Small intestine (tissue), 7 donors: ENCODE data around the gene FN3KRP. TPM values are rescaled to one million over a fixed set of nuclear protein-coding genes. Genes with fewer than 3 reads are reported as not detected.
"Not testable (repeated sequence)": the region's sequence is repeated elsewhere in the genome, so short reads cannot be mapped to it uniquely, and the experiment has no call there.

ENCODE experiments used
- DNase-seq, 2 donors: peaks; one replicate each; pipeline versions ENCODE4 v3.0.0 to v3.0.0-alpha.2; 2013
- FAIRE-seq: peaks from 2 replicates; lab custom pipeline; 2012; peaks lifted over from hg19 to GRCh38; lab: Jason Lieb, UNC
- H3K27ac ChIP-seq, 3 donors: one replicate each; pipeline ENCODE4 v1.5.1; 2013; ENCODE audit warnings: low read length in 2 of 3, mild to moderate bottlenecking in 2 of 3, control low read depth in 1 of 3, inconsistent platforms in 1 of 3, low read depth in 1 of 3, moderate library complexity in 1 of 3
- H3K27me3 ChIP-seq, 3 donors: one replicate each; pipeline ENCODE4 v1.6.1; 2013; ENCODE audit warnings: low read length in 3 of 3, inconsistent platforms in 1 of 3; ENCODE audit not compliant: control insufficient read depth in 3 of 3, insufficient read depth in 3 of 3
- H3K36me3 ChIP-seq, 3 donors: one replicate each; pipeline ENCODE4 v1.6.1; 2013; ENCODE audit warnings: low read length in 3 of 3, inconsistent platforms in 1 of 3, low read depth in 1 of 3, mild to moderate bottlenecking in 1 of 3, moderate library complexity in 1 of 3; ENCODE audit not compliant: control insufficient read depth in 3 of 3, insufficient read depth in 2 of 3
- H3K4me1 ChIP-seq, 3 donors: one replicate each; pipeline ENCODE4 v1.6.1; 2013; ENCODE audit warnings: low read length in 2 of 3, inconsistent platforms in 1 of 3, low read depth in 1 of 3, mild to moderate bottlenecking in 1 of 3, moderate library complexity in 1 of 3; ENCODE audit not compliant: control insufficient read depth in 3 of 3, insufficient read depth in 2 of 3
- H3K4me3 ChIP-seq, 3 donors: one replicate each; pipeline ENCODE4 v1.5.1; 2013; ENCODE audit warnings: low read length in 3 of 3, control low read depth in 1 of 3, inconsistent platforms in 1 of 3, low read depth in 1 of 3, mild to moderate bottlenecking in 1 of 3, moderate library complexity in 1 of 3
- H3K9me3 ChIP-seq, 2 donors: one replicate each; pipeline ENCODE4 v1.6.1; 2013; ENCODE audit warnings: low read depth in 1 of 2, low read length in 1 of 2; ENCODE audit not compliant: control insufficient read depth in 2 of 2, insufficient read depth in 1 of 2
- WGBS, 3 donors: extraction: QIAGEN DNeasy Blood & Tissue Kit; methylation state at CpG; one replicate each; pipeline ENCODE4 v1.1.7; 2013; 5-methylcytosine and 5-hydroxymethylcytosine counted together
- polyA plus RNA-seq, 4 donors: library from polyadenylated mRNA; stranded (reverse) in 3 of 4; unstranded in 1 of 4; fragments of 200-250 nt in 3 of 4; fragments of 120-200 nt in 1 of 4; gene quantifications; one replicate each; pipeline versions ENCODE4 v1.2.1 to v1.2.3, GENCODE V29; 2013
- donor health status: healthy with polysubstance abuse.
- donor health status: control.
- donor health status: control.
- donor health status: Bipolar disorder and iron deficiency.
- donor health status: healthy.

The FN3KRP gene
- polyA plus RNA-seq, 4 donors: 20.3 to 50.0 (median 26.5) TPM

DNA sequence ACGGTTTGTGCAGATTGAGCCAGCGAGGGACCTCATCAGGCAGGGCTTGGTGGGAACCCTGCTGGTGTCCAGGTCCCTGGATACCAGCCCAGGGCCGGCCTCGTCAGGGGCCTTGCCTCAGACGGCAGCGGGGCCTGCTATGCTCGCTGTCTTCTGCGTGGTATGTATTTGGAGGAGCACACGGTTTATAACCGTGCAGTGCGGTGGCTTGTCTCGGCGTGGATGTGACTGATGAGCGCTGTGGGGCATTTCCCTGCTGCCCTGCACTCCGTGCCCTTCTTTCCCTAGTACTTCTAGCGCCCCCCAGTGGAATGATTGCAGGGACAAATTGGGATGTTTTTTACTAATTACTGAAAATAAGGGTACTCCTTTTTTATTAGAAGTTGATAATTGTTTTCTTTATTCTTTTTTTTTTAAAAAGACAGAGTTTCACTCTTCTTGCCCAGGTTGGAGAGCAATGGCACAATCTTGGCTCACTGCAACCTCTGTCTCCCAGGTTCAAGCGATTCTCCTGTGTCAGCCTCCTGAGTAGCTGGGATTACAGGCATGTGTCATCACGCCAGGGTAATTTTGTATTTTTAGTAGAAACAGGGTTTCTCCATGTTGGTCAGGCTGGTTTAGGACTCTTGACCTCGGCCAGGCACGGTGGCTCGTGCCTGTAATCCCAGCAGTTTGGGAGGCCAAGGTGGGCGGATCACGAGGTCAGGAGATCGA is 50.7 kb downstream of the FN3KRP start:
- 66 to 78% (median 69%) methylated on average over 23 to 24 of the region's 24 CpGs for WGBS, 3 donors

DNA sequence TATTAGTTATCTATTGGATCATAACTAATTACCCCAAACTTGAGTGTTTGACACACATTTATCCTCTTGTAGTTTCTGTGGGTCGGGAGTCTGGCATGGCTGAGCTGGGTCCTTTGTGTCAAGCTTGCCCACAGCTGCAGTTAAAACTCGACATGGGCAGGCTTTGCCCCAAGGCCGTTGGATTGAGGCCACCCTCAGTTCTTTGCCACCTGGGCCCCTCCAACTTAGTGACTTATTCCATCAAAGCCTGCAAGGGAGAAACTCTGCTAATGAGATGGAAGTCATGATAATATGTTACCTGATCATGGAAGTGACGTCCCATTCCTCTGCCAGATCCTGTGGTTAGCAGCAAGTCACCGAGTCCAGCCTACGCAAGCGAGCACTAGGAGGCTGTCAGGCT is 52.5 kb downstream of the FN3KRP start:
- peaks cover 5 to 65% (median 11%) of the 10 kb centered on the region in 3 donors for H3K36me3 ChIP-seq
- WGBS, 3 donors: 92 to 94% (median 93%) methylated on average over 7 of the region's 7 CpGs
- H3K27ac ChIP-seq: no peak overlapping the region
- H3K4me3 ChIP-seq: no peak overlapping the region
- peaks cover 0 to 4% of the 10 kb centered on the region in 2 donors for H3K9me3 ChIP-seq
- FAIRE-seq (no peak), DNase-seq (no peak)
- H3K27me3 ChIP-seq: no peaks in the 10 kb centered on the region
- no peaks in the 10 kb centered on the region for H3K4me1 ChIP-seq

More for the DNA sequence above, 50.7 kb downstream of the FN3KRP start:
- peak; percentile 63 to 65 for DNase-seq
- no peak overlapping the region for H3K27ac ChIP-seq
- peaks cover 0 to 4% of the 10 kb centered on the region in 2 donors for H3K9me3 ChIP-seq
- FAIRE-seq: no peak
- H3K27me3 ChIP-seq: no peaks in the 10 kb centered on the region
- H3K4me1 ChIP-seq: no peaks in the 10 kb centered on the region
- H3K4me3 ChIP-seq: no peak overlapping the region
- peaks cover 4 to 62% (median 7%) of the 10 kb centered on the region in 3 donors for H3K36me3 ChIP-seq

DNA sequence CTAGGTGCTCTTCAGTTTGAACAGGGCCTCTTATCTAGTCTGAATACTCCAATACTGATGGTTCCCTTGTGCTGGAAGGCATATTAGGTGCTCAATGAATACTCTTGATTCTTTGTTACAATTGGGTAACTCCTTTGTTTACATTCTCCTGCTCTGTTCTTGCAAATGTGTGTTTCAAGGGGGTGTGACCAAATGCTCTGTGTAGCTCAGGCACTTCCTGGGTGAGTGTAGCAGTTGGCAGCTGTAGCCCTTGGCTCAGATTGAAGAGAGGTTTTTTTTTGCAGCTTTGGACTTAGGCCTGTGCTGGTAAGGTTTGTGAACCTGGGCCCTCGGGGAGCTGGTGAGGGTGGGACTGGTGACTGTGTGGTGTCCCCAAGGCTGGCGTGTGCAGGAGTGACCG is 55.5 kb downstream of the FN3KRP start:
- peaks cover 5 to 61% (median 5%) of the 10 kb centered on the region in 3 donors for H3K36me3 ChIP-seq

DNA sequence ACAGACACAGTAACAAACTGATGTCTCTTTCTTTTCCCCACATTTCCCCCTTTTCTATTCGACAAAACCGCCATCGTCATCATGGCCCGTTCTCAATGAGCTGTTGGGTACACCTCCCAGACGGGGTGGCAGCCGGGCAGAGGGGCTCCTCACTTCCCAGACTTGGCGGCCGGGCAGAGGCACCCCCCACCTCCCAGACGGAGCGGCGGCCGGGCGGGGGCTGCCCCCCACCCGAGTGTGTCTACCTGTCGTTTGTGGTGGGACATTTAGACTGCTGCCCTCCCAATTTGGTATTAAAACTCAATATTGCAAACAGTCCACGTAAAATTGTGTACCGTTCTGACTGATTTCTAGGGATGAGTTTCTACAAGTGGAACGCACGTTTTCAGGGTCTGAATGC is 58.0 kb downstream of the FN3KRP start:
- not testable (repeated sequence) for H3K4me1 ChIP-seq, H3K27ac ChIP-seq, H3K27me3 ChIP-seq, DNase-seq, FAIRE-seq, H3K9me3 ChIP-seq, H3K4me3 ChIP-seq
- WGBS, 3 donors: 82 to 89% (median 89%) methylated on average over 19 of the region's 19 CpGs
- H3K36me3 ChIP-seq: peaks cover 2 to 56% (median 5%) of the 10 kb centered on the region in 3 donors

More for the DNA sequence above, 55.5 kb downstream of the FN3KRP start:
- Histone ChIP-seq H3K27me3 (no peaks in the 10 kb centered on the region), H3K4me3 (no peak overlapping the region), H3K27ac (peak overlapping the region in 1 of 3 donors; percentile 56), H3K4me1 (no peaks in the 10 kb centered on the region), H3K9me3 (peaks cover 0 to 4% of the 10 kb centered on the region in 2 donors)
- peak in 1 of 2 donors; percentile 76 for DNase-seq
- 24 to 61% (median 45%) methylated on average over 3 of the region's 3 CpGs for WGBS, 3 donors
- no peak for FAIRE-seq

DNA sequence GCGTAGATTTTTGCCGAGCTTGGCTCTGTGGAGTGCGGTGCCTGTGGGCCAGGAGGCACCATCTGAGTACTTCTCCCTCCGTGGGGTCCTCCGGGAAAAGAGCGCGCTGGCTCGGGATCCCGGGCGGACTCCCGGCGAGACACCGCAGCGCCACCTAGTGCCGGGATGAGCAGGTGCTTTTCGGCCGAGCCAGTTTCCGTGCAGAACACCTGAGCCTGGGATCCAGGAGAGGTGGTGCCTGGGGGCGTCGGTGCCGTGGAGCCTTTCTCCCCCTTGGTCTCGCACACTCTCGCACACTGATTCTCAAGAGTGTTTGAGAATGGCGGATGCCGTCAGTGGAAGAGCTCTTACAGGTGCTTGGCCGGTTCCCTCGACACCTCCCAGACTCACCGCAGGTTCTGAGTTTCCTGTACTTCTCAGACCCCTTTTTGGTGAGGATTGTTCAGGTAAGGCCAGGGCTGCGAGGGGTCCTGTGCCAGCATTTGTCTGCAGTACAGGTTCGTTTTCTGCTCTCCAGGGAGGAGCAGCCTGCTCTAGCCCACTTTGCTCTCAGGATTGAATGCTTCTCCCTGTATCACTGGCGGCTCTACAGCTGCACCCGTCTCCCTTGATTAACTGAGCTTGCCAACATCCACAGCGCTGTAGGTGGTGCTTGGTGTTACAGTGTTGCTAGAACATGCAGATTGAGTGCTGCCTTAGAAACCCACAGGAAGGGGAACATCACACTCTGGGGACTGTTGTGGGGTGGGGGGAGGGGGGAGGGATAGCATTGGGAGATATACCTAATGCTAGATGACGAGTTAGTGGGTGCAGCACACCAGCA is 58.7 kb downstream of the FN3KRP start:
- peaks cover 2 to 59% (median 5%) of the 10 kb centered on the region in 3 donors for H3K36me3 ChIP-seq
- H3K9me3 ChIP-seq: no peaks in the 10 kb centered on the region
- H3K4me3 ChIP-seq: no peak overlapping the region
- no peak overlapping the region for H3K27ac ChIP-seq
- 30 to 42% (median 42%) methylated on average over 32 to 33 of the region's 34 CpGs for WGBS, 3 donors
- DNase-seq: peak; percentile 57 to 73
- no peaks in the 10 kb centered on the region for H3K4me1 ChIP-seq
- no peak for FAIRE-seq
- H3K27me3 ChIP-seq: no peaks in the 10 kb centered on the region

DNA sequence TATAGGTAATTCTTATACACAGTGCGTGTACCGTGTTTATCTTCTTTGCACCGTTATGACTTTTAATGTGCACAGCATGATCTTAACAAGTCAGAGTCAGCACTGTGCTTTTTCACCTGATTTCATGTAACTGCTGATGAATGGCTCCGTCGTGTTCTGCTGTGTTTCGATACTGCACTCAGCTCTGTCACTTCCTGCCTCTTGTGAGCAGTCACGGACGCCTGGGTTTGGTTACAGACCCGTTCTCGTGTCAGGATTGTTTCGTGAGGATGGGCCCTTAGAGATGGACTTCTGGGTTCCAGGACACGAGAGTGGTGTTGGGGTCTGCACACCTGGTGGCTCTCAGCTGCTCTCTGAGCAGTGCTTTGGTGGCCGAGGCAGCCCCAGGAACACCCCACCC is 59.9 kb downstream of the FN3KRP start:
- Histone ChIP-seq H3K4me3 (no peak overlapping the region), H3K27ac (no peak overlapping the region), H3K36me3 (peaks cover 2 to 52% (median 5%) of the 10 kb centered on the region in 3 donors), H3K9me3 (no peaks in the 10 kb centered on the region), H3K4me1 (no peaks in the 10 kb centered on the region), H3K27me3 (no peaks in the 10 kb centered on the region)
- 86 to 91% (median 90%) methylated on average over 13 of the region's 13 CpGs for WGBS, 3 donors
- FAIRE-seq (no peak), DNase-seq (no peak)

Other genes with a start within 250 kb of the FN3KRP start
- 10 to 100 TPM; 11.6 to 25.9 (median 18.0) TPM for gene FOXK2, start 197.0 kb upstream of the FN3KRP start, polyA plus RNA-seq
- gene WDR45B, start 68.3 kb upstream of the FN3KRP start, polyA plus RNA-seq: 10 to 100 TPM; 60.4 to 69.7 (median 66.3) TPM
- gene RAB40B, start 18.0 kb upstream of the FN3KRP start, polyA plus RNA-seq: 10 to 100 TPM in 2 of 4 donors, 1 to 10 TPM in 2; 8.1 to 24.5 (median 13.9) TPM
- gene FN3K, start 18.9 kb downstream of the FN3KRP start, polyA plus RNA-seq: 100 to 1,000 TPM in 1 of 4 donors, 10 to 100 TPM in 3; 17.9 to 261 (median 23.5) TPM
- gene TBCD, start 35.4 kb downstream of the FN3KRP start, polyA plus RNA-seq: 10 to 100 TPM; 38.7 to 83.7 (median 67.3) TPM
- gene ZNF750, start 123.3 kb downstream of the FN3KRP start, polyA plus RNA-seq: under 1 TPM in 3 of 4 donors, not detected in 1; 0.04 to 0.27 (median 0.10) TPM